Thoracic aorta endothelial cell (primary cell): ENCODE measurements around the gene BCL6B. TPM values are rescaled to one million over a fixed set of nuclear protein-coding genes. Genes with fewer than 3 reads are reported as not detected.

ENCODE experiments used
- small RNA-seq: library from RNA; depleted of rRNA; stranded (forward); fragments of <200 nt; gene quantifications from one replicate; pipeline ENCODE3, GENCODE V24; 2012
- total RNA-seq: library from RNA; depleted of rRNA; stranded (reverse); fragments of >200 nt; gene quantifications from 2 replicates; pipeline ENCODE4 v1.2.3, GENCODE V29; 2012

BCL6B gene
- 86.7 and 109 TPM in 2 replicates for total RNA-seq

GRCh38 chr17:7022781-7023571 lies at the start of gene BCL6B:
BCL6B (plus strand) TSS chr17:7023050; CDS start chr17:7023672, 622 bp downstream.

GRCh38 chr17:6995500-6996255 lies 27.2 kb upstream of the BCL6B start, which contains the start of gene ALOX12:
ALOX12 (plus strand) TSS chr17:6996049; CDS start chr17:6996118, 69 bp downstream.

DNA sequence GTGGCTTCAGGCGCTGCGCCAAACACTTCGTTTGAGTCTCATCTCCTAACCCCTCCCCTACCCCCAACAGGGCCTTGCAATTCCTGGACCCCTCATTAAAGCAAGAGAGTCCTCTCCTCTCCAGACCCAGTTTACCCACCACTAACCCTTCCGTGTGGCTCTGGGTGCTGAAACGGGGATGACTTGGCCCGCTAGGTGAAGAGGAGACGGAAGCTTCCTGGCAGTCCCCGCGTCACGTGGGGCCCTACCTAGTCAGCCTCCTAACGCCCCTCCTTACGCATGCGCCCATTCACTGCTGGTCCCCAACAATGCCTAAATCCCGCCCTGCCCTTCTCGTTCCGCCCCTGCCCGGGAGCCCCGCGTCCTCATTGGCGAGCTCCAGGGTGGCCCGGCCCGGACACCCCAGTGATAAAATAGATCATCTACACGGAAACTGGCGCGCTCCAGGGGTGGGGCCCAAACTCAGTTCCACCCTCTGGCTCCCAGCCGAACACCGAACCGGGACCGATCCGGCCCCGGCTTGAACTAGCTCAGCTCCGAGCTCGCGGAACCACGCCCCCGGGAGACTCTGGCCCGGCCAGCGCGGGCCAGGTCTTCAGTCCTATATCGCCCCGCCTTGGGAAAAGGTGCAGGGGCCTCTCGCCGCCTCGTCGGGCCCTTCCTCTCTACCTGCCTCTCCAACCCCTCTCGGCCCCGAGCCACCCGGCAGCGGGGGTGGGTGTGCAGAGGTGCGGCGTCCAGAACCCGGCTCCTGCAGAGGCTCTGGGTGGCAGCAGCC lies 12.9 kb downstream of the BCL6B start, which contains the start of gene SLC16A13:
TSS of gene SLC16A13 (plus strand) at position 425 of the 778 bp plus-strand sequence. CDS start 368 bp downstream, outside the sequence.

DNA sequence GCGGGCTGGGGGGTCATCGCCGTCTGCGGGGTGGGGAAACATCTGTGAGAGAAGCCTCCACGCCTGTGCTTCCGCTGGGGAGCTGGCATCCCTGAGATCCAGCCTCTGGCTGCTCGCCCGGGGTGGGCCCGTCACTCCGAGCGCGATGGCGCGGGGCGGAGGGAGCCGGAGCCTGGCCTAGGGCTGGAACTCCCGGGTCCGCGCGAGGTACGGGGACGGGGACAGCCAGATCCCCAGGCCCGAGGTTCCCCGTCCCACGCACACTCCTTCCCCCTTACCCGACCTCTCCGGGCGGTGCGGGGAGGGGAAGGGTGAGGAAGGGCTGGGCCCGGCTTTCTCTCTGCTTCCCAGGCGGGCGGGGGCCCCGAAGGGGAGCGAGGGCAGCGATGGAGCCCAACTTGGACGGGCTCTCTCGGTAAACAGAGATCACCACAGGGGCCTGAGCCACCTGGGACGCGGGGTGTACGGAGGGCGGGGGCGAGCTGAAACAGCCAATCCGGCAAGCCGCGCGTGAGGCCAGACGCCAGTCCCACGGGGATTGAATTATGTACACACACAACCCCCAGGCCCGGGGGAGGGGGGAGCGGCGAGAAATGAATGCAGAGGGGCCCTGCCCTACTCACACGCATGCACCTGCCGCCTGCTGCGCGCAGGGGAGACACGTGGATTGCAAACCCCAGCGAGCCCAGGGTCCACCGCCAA lies 20.8 kb downstream of the BCL6B start, which contains the start of gene SLC16A11:
TSS of gene SLC16A11 (minus strand) at position 596 of the 702 bp plus-strand sequence. CDS start at position 17, 579 bp downstream.

Small RNAs within 50 kb of the gene (small RNA-seq; reads per million reads assigned to genes)
- 0.49 reads per million for gene AC120057.1

Other genes starting within 250 kb of the BCL6B start
- 0.93 and 2.9 TPM in 2 replicates for gene FBXO39, start 246.8 kb upstream of the BCL6B start, total RNA-seq
- not detected in 2 replicates for gene TEKT1, start 191.3 kb upstream of the BCL6B start, total RNA-seq
- not detected in 2 replicates for gene ALOX12, start 27.0 kb upstream of the BCL6B start, total RNA-seq
- gene RNASEK, start 10.4 kb upstream of the BCL6B start, total RNA-seq, result 43.6 and 68.1 TPM in 2 replicates
- 2.5 and 3.0 TPM in 2 replicates for gene SLC16A13, start 13.0 kb downstream of the BCL6B start, total RNA-seq
- 0.36 and 0.66 TPM in 2 replicates for gene SLC16A11, start 21.0 kb downstream of the BCL6B start, total RNA-seq
- gene CLEC10A, start 57.2 kb downstream of the BCL6B start, total RNA-seq, result not detected in 2 replicates
- gene ASGR2, start 91.8 kb downstream of the BCL6B start, total RNA-seq, result not detected in 2 replicates
- gene ASGR1, start 156.3 kb downstream of the BCL6B start, total RNA-seq, result 5.8 and 9.7 TPM in 2 replicates
- 13.2 and 14.8 TPM in 2 replicates for gene DLG4, start 196.8 kb downstream of the BCL6B start, total RNA-seq
- gene ACADVL, start 196.9 kb downstream of the BCL6B start, total RNA-seq, result 164 and 181 TPM in 2 replicates
- 39.8 and 51.8 TPM in 2 replicates for gene DVL2, start 211.5 kb downstream of the BCL6B start, total RNA-seq
- gene PHF23, start 216.4 kb downstream of the BCL6B start, total RNA-seq, result 38.1 and 38.3 TPM in 2 replicates
- 206 and 343 TPM in 2 replicates for gene GABARAP, start 219.4 kb downstream of the BCL6B start, total RNA-seq
- 33.8 and 45.2 TPM in 2 replicates for gene CTDNEP1, start 228.7 kb downstream of the BCL6B start, total RNA-seq
- gene ELP5, start 229.2 kb downstream of the BCL6B start, total RNA-seq, result 32.0 and 36.4 TPM in 2 replicates
- 19.0 and 22.7 TPM in 2 replicates for gene CLDN7, start 239.4 kb downstream of the BCL6B start, total RNA-seq